OCI-LY3 (cell line): ENCODE data around the gene CCSER1.
"Not testable (repeated sequence)": the region's sequence is repeated elsewhere in the genome, so short reads cannot be mapped to it uniquely, and the experiment has no call there.

Experiments used
- H2AFZ ChIP-seq: fragments of 200-600, 300-600 bp; shearing (Covaris generic); 2 replicates; pipeline ENCODE4 v1.6.0; 2014; ENCODE audit warnings: antibody characterized with exemption, low read depth, low read length
- H3K27ac ChIP-seq: fragments of 200-600, 300-600 bp; sonication (generic); 2 replicates; pipeline ENCODE4 v1.5.1; 2014; ENCODE audit warnings: mild to moderate bottlenecking, low read length, moderate library complexity, mixed read lengths
- H3K27me3 ChIP-seq: fragments of 200-600, 300-600 bp; sonication (generic); 2 replicates; pipeline ENCODE4 v1.6.1; 2014; ENCODE audit warnings: low read depth, low read length, mixed read lengths
- H3K36me3 ChIP-seq: fragments of 200-600, 300-600 bp; sonication (generic); replicated peaks from 2 replicates; pipeline ENCODE3; 2014; ENCODE audit warnings: low read depth, low read length, mixed read lengths
- H3K4me1 ChIP-seq: fragments of 300-600, 200-600 bp; sonication (generic); 2 replicates; pipeline ENCODE4 v1.6.1; 2014; ENCODE audit warnings: low read length, mixed read lengths
- H3K4me2 ChIP-seq: fragments of 200-600, 300-600 bp; sonication (generic); 2 replicates; pipeline ENCODE4 v1.6.1; 2014; ENCODE audit warnings: low read length, mixed read lengths
- H3K4me3 ChIP-seq: fragments of 300-600, 200-600 bp; sonication (generic); 2 replicates; pipeline ENCODE4 v1.5.1; 2014; ENCODE audit warnings: antibody characterized with exemption, mild to moderate bottlenecking, low read length, moderate library complexity
- H3K79me2 ChIP-seq: fragments of 300-600, 200-600 bp; shearing (Covaris generic); 2 replicates; pipeline ENCODE4 v1.6.1; 2014; ENCODE audit warnings: mild to moderate bottlenecking, low read length, mixed read lengths
- H3K9ac ChIP-seq: fragments of 300-600, 200-600 bp; shearing (Covaris generic); 2 replicates; pipeline ENCODE4 v1.6.0; 2014; ENCODE audit warnings: mild to moderate bottlenecking, low read length, moderate library complexity
- H3K9me3 ChIP-seq: fragments of 200-600, 300-600 bp; shearing (Covaris generic); 2 replicates; pipeline ENCODE4 v1.6.1; 2014; ENCODE audit warnings: low read length, mixed read lengths; ENCODE audit not compliant: insufficient read depth
- H4K20me1 ChIP-seq: fragments of 200-600, 300-600 bp; sonication (generic); 2 replicates; pipeline ENCODE4 v1.6.1; 2016; ENCODE audit warnings: low read length, mixed read lengths; ENCODE audit not compliant: insufficient read depth
- CTCF ChIP-seq: fragments of 200-600, 300-600 bp; sonication (generic); IDR thresholded peaks from 2 replicates; pipeline ENCODE4 v1.5.1; 2014; ENCODE audit warnings: antibody characterized with exemption, low read length, low read depth
- EZH2phosphoT487 ChIP-seq: fragments of 200-600 bp; shearing (Covaris generic); IDR thresholded peaks from 2 replicates; pipeline ENCODE4 v1.6.1; 2018; ENCODE audit warnings: antibody characterized with exemption, mixed run types, low read depth

CCSER1 gene

GRCh38 chr4:91448668-91449330, 1321.6 kb downstream of the CCSER1 start:
- H4K20me1 ChIP-seq, result no peaks in the 10 kb centered on the region
- TF ChIP-seq CTCF (no peak), EZH2phosphoT487 (no peak)
- H3K4me3 ChIP-seq, result no peak overlapping the region
- no peaks in the 10 kb centered on the region for H3K36me3 ChIP-seq
- H3K9ac ChIP-seq, result no peak overlapping the region
- H2AFZ ChIP-seq, result 0 out of 2 replicates have a peak overlapping the region, but pooled peaks have one; percentile 29
- H3K79me2 ChIP-seq, result no peaks in the 10 kb centered on the region
- peak overlapping the region; percentile 25 for H3K4me2 ChIP-seq
- peaks cover 7% of the 10 kb centered on the region for H3K4me1 ChIP-seq
- no peaks in the 10 kb centered on the region for H3K27me3 ChIP-seq
- H3K27ac ChIP-seq, result no peak overlapping the region
- no peaks in the 10 kb centered on the region for H3K9me3 ChIP-seq

- Histone ChIP-seq H2AFZ (no peak overlapping the region), H3K36me3 (no peaks in the 10 kb centered on the region), H3K27ac (no peak overlapping the region), H3K9ac (no peak overlapping the region), H3K4me2 (no peak overlapping the region), H4K20me1 (no peaks in the 10 kb centered on the region), H3K9me3 (no peaks in the 10 kb centered on the region), H3K27me3 (no peaks in the 10 kb centered on the region), H3K79me2 (no peaks in the 10 kb centered on the region), H3K4me3 (no peak overlapping the region), H3K4me1 (peaks cover 1% of the 10 kb centered on the region)
- TF ChIP-seq CTCF (no peak), EZH2phosphoT487 (no peak)
These were observed 1326.9 kb downstream of the CCSER1 start for GRCh38 chr4:91454111-91454510.

- H3K9me3 ChIP-seq, H3K9ac ChIP-seq, H3K27me3 ChIP-seq, H3K79me2 ChIP-seq, H3K4me2 ChIP-seq, H2AFZ ChIP-seq, H3K36me3 ChIP-seq, H3K27ac ChIP-seq, H3K4me3 ChIP-seq, H4K20me1 ChIP-seq, H3K4me1 ChIP-seq: not testable (repeated sequence)
These were observed 1335.4 kb downstream of the CCSER1 start for GRCh38 chr4:91462566-91462965.

- Histone ChIP-seq H2AFZ (no peak overlapping the region), H4K20me1 (no peaks in the 10 kb centered on the region), H3K4me1 (no peaks in the 10 kb centered on the region), H3K9ac (no peak overlapping the region), H3K9me3 (no peaks in the 10 kb centered on the region), H3K36me3 (no peaks in the 10 kb centered on the region), H3K79me2 (no peaks in the 10 kb centered on the region), H3K4me2 (no peak overlapping the region), H3K27me3 (no peaks in the 10 kb centered on the region), H3K27ac (no peak overlapping the region), H3K4me3 (no peak overlapping the region)
- TF ChIP-seq EZH2phosphoT487 (no peak), CTCF (no peak)
These were observed 1343.5 kb downstream of the CCSER1 start for GRCh38 chr4:91470671-91471070.
